MM.1S (cell line): ENCODE measurements around the gene KLHL20.

Experiments used
- EZH2 ChIP-seq: fragments of 300-600 bp; sonication (generic); optimal IDR thresholded peaks from 2 replicates; pipeline ENCODE3; 2017; ENCODE audit warnings: low read depth, mild to moderate bottlenecking, antibody characterized with exemption, low read length, mixed read lengths
- EZH2phosphoT487 ChIP-seq: fragments of 300-600 bp; sonication (generic); IDR thresholded peaks from 2 replicates; pipeline ENCODE4 v1.6.1; 2018; ENCODE audit warnings: antibody characterized with exemption, low read length
- TF ChIP-seq, protein P1 (sequence below): fragments of 300-600 bp; sonication (generic); IDR thresholded peaks from 2 replicates; pipeline ENCODE4 v1.5.1; 2016; ENCODE audit warnings: antibody characterized with exemption, low read length, mixed read lengths

DNA sequence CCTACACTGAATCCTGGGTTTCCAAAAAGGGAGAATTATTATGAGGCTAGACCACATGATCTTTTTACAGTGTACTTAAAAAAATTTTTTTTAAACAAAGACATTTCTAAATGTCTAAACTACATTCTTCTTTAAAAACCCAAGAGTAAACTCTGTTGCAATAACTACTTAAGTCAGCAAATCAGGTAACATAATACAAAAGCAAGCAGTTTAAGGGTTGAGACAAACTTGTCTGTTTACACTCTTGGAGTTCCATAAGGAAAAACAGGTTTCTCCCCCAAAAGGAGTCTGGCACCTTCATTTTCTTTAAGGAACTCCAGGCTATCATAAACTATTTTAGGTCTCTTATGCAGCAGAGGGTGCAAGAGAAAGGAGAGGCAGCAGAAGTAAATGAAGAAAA, 32.6 kb upstream of the KLHL20 start:
- TF ChIP-seq EZH2 (no peak), EZH2phosphoT487 (no peak)
- TF ChIP-seq, protein P1, sequence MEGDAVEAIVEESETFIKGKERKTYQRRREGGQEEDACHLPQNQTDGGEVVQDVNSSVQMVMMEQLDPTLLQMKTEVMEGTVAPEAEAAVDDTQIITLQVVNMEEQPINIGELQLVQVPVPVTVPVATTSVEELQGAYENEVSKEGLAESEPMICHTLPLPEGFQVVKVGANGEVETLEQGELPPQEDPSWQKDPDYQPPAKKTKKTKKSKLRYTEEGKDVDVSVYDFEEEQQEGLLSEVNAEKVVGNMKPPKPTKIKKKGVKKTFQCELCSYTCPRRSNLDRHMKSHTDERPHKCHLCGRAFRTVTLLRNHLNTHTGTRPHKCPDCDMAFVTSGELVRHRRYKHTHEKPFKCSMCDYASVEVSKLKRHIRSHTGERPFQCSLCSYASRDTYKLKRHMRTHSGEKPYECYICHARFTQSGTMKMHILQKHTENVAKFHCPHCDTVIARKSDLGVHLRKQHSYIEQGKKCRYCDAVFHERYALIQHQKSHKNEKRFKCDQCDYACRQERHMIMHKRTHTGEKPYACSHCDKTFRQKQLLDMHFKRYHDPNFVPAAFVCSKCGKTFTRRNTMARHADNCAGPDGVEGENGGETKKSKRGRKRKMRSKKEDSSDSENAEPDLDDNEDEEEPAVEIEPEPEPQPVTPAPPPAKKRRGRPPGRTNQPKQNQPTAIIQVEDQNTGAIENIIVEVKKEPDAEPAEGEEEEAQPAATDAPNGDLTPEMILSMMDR = no peak
